NCI-H1694 treated with DMSO at 0.1 percent for 48 hours (cell line): Measurements from ENCODE around the gene SLC25A25.

Experiments
- DNase-seq: peaks from one replicate; lab custom pipeline; 2025; lab: John Stamatoyannopoulos, UW

SLC25A25 gene

GRCh38 chr9:128145536-128145935 is 77.5 kb downstream of the SLC25A25 start:
- no peak for DNase-seq

- DNase-seq: no peak
Measured at GRCh38 chr9:128145951-128146351, 77.9 kb downstream of the SLC25A25 start.

- DNase-seq: no peak
Measured at GRCh38 chr9:128146591-128147120, 78.6 kb downstream of the SLC25A25 start.

GRCh38 chr9:128148509-128149000 is 80.5 kb downstream of the SLC25A25 start:
- no peak for DNase-seq

GRCh38 chr9:128149001-128149701 is 81.1 kb downstream of the SLC25A25 start, which contains the start of gene LCN2:
Gene LCN2, plus strand, starts transcription at chr9:128149453. Its CDS starts 73 bp downstream, at chr9:128149526.
- DNase-seq: no peak

- no peak for DNase-seq
Measured at GRCh38 chr9:128149951-128150593, 82.0 kb downstream of the SLC25A25 start.

- no peak for DNase-seq
Measured at GRCh38 chr9:128150594-128151308, 82.7 kb downstream of the SLC25A25 start.

GRCh38 chr9:128151309-128152132 is 83.5 kb downstream of the SLC25A25 start:
- no peak for DNase-seq

GRCh38 chr9:128152133-128153059 is 84.4 kb downstream of the SLC25A25 start:
- no peak for DNase-seq

- DNase-seq: no peak
Measured at GRCh38 chr9:128153060-128153946, 85.3 kb downstream of the SLC25A25 start.

- DNase-seq: no peak
Measured at GRCh38 chr9:128153947-128154695, 86.1 kb downstream of the SLC25A25 start.

GRCh38 chr9:128155736-128156500 is 87.9 kb downstream of the SLC25A25 start:
- no peak for DNase-seq
